ENCODE results near the gene C22orf15. TPM values are rescaled to one million over a fixed set of nuclear protein-coding genes. Genes with fewer than 3 reads are reported as not detected.

The C22orf15 gene
- total and polyA plus RNA-seq, 9 of the 15 experiments (the other 6 are each of a cell fraction or from before 2014, with no cell fraction given) = 0.07 TPM; not detected in 8

- TF ChIP-seq ATF6 (CRISPR knock-in tag; IDR thresholded peaks at IDR 0.05) = 0 out of 2 replicates have a peak, but pooled peaks have one; percentile 57
- TF ChIP-seq NFE2 (IDR thresholded peaks at IDR 0.05; ENCODE audit: low read depth) = no peak
- peak; percentile 74 for TF ChIP-seq RBBP5 (IDR thresholded peaks at IDR 0.05; ENCODE audit: borderline replicate concordance, insufficient read depth, low read length, poor library complexity, severe bottlenecking)
- peak; percentile 88 for TF ChIP-seq NR2C1 (IDR thresholded peaks at IDR 0.05)
- peak; percentile 94 for TF ChIP-seq NR2C1 (tag; IDR thresholded peaks at IDR 0.05)
- peak; percentile 92 for TF ChIP-seq MTA1 (IDR thresholded peaks at IDR 0.05; ENCODE audit: borderline replicate concordance)
- no peak for TF ChIP-seq MYNN (IDR thresholded peaks at IDR 0.05)
- no peak for TF ChIP-seq MYNN (CRISPR knock-in tag; IDR thresholded peaks at IDR 0.05)
- no peak for TF ChIP-seq BDP1 (IDR thresholded peaks at IDR 0.05; ENCODE audit: insufficient read depth, insufficient read length)
- TF ChIP-seq ZNF584 (CRISPR knock-in tag; IDR thresholded peaks at IDR 0.05; ENCODE audit: low read depth) = 0 out of 2 replicates have a peak, but pooled peaks have one; percentile 32
- TF ChIP-seq THRA (IDR thresholded peaks at IDR 0.05) = no peak
- no peak for TF ChIP-seq TAF15 (IDR thresholded peaks at IDR 0.05; ENCODE audit: low read depth, low read length)
- no peak for TF ChIP-seq EZH2 (IDR thresholded peaks at IDR 0.05; ENCODE audit: borderline replicate concordance, low read depth, low read length)
- TF ChIP-seq SRSF9 (IDR thresholded peaks at IDR 0.05; ENCODE audit: borderline replicate concordance, low read depth, low read length) = no peak
- no peak for TF ChIP-seq ZNF717 (CRISPR knock-in tag; IDR thresholded peaks at IDR 0.05)
- TF ChIP-seq ZNF133 (CRISPR knock-in tag; IDR thresholded peaks at IDR 0.05) = no peak
- TF ChIP-seq C11orf30 (IDR thresholded peaks at IDR 0.05; ENCODE audit: low read depth) = peak; percentile 40; the same call in 1 of the 2 replicates
- no peak for TF ChIP-seq PRDM10 (IDR thresholded peaks at IDR 0.05; ENCODE audit: partially characterized antibody)
- no peak for TF ChIP-seq NELFE (IDR thresholded peaks at IDR 0.05; ENCODE audit: insufficient read depth, insufficient read length)
- no peak for TF ChIP-seq SMARCA4 (IDR thresholded peaks at IDR 0.05)
- TF ChIP-seq SIN3B (IDR thresholded peaks at IDR 0.05; ENCODE audit: low read depth) = peak; percentile 68
- peak; percentile 37 for TF ChIP-seq GABPA (tag; conservative IDR thresholded peaks at IDR 0.05; ENCODE audit: low read depth)
- TF ChIP-seq TSC22D4 (tag; IDR thresholded peaks at IDR 0.05) = no peak
Measured at GRCh38 chr22:23716811-23717801, 45.7 kb upstream of the C22orf15 start (continued).
